GM12878 (cell line): Measurements from ENCODE around the gene RTP3. TPM values are rescaled to one million over a fixed set of nuclear protein-coding genes. Genes with fewer than 3 reads are reported as not detected.
"Not testable (repeated sequence)": the region's sequence is repeated elsewhere in the genome, so short reads cannot be mapped to it uniquely, and the experiment has no call there.

ENCODE experiments used
- ATAC-seq: fragments of 200-7000 bp; cut with Tn5 transposase; 3 replicates; pipeline ENCODE4 v1.9.1; 2020; ENCODE audit warnings: mild to moderate bottlenecking, moderate library complexity
- BruUV-seq: library from RNA; stranded (reverse); fragments of 400-500 nt; replicated peaks from 2 replicates; lab custom pipeline; 2021; lab: Mats Ljungman, UMichigan
- CTCF ChIA-PET: fragments of 300-600 bp; sonication (Branson Sonifier 250); formaldehyde crosslinking; extraction: SDS; loops from one replicate; lab custom pipeline; 2021; ENCODE audit warnings: inconsistent platforms; lab: Yijun Ruan, JAX
- POLR2A ChIA-PET: fragments of 350-600 bp; formaldehyde crosslinking; extraction: SDS; loops from one replicate; lab custom pipeline; 2021; ENCODE audit warnings: inconsistent platforms; lab: Charles Lee
- RAD21 ChIA-PET: fragments of 300-600 bp; sonication (Branson Sonifier 250); formaldehyde crosslinking; loops from one replicate; lab custom pipeline; 2023; ENCODE audit warnings: antibody characterized with exemption; ENCODE audit not compliant: unreplicated experiment; lab: Charles Lee
- SMC1A ChIA-PET: fragments of 300-600 bp; sonication (Branson Sonifier 250); formaldehyde crosslinking; loops from one replicate; lab custom pipeline; 2023; ENCODE audit not compliant: unreplicated experiment, uncharacterized antibody; lab: Charles Lee
- DNase-seq: peaks from one replicate; pipeline ENCODE4 v3.0.0-alpha.2; 2011; ENCODE audit warnings: low read depth, low spot score
- FAIRE-seq: peaks from 3 replicates; lab custom pipeline; 2011; peaks lifted over from hg19 to GRCh38; lab: Jason Lieb, UNC
- H2AFZ ChIP-seq: 2 replicates; pipeline ENCODE4 v1.6.0; 2011; ENCODE audit warnings: low read depth, low read length, control low read depth; ENCODE audit not compliant: control insufficient read depth
- H3K27ac ChIP-seq: 2 replicates; pipeline ENCODE4 v1.5.1; 2011; ENCODE audit warnings: control low read depth; ENCODE audit not compliant: control insufficient read depth, insufficient read depth
- H3K27me3 ChIP-seq, 2 experiments: replicated peaks in 1 of 2; 2 replicates each; pipeline versions ENCODE4 v1.6.0 to v1.6.1; 2011; ENCODE audit warnings: low read length in 1 of 2; ENCODE audit not compliant: control insufficient read depth in 2 of 2, insufficient read depth in 2 of 2
- H3K36me3 ChIP-seq, 2 experiments: 2 replicates each; pipeline ENCODE4 v1.5.1; 2011; ENCODE audit warnings: low read length in 1 of 2; ENCODE audit not compliant: control insufficient read depth in 2 of 2, insufficient read depth in 2 of 2
- H3K4me1 ChIP-seq: 2 replicates; pipeline ENCODE4 v1.6.1; 2011; ENCODE audit warnings: mild to moderate bottlenecking, low read length, moderate library complexity, mixed read lengths; ENCODE audit not compliant: control insufficient read depth, insufficient read depth
- H3K4me2 ChIP-seq: 2 replicates; pipeline ENCODE4 v1.6.0; 2011; ENCODE audit warnings: control low read depth; ENCODE audit not compliant: control insufficient read depth, insufficient read depth
- H3K4me3 ChIP-seq: fragments of 200-600 bp; sonication (generic); 2 replicates; pipeline ENCODE4 v1.5.1; 2016
- H3K79me2 ChIP-seq: 2 replicates; pipeline ENCODE4 v1.6.0; 2011; ENCODE audit warnings: low read length; ENCODE audit not compliant: control insufficient read depth, insufficient read depth
- H3K9ac ChIP-seq: 2 replicates; pipeline ENCODE4 v1.8.0; 2011; ENCODE audit warnings: low read length, control low read depth, mixed read lengths; ENCODE audit not compliant: control insufficient read depth, insufficient read depth
- H3K9me3 ChIP-seq: replicated peaks from 3 replicates; pipeline ENCODE4 v1.5.1; 2011; ENCODE audit warnings: mild to moderate bottlenecking, low read length; ENCODE audit not compliant: control insufficient read depth, insufficient read depth
- H4K20me1 ChIP-seq: 2 replicates; pipeline ENCODE4 v1.6.0; 2011; ENCODE audit not compliant: control insufficient read depth, insufficient read depth
- SPI1 ChIP-seq: IDR thresholded peaks from 2 replicates; pipeline ENCODE4 v1.6.1; 2011; ENCODE audit warnings: low read depth, mild to moderate bottlenecking, low read length, moderate library complexity, borderline replicate concordance; ENCODE audit not compliant: insufficient read depth
- STAT3 ChIP-seq: IDR thresholded peaks from 2 replicates; pipeline ENCODE4 v1.6.1; 2011; ENCODE audit warnings: low read depth, low read length, improper control_type of control experiment
- SUPT20H ChIP-seq: IDR thresholded peaks from 2 replicates; pipeline ENCODE4 v1.6.1; 2011; ENCODE audit warnings: low read depth, mild to moderate bottlenecking, low read length, moderate library complexity, borderline replicate concordance; ENCODE audit not compliant: control insufficient read depth
- WGBS: methylation state at CpG from one replicate; pipeline ENCODE4 v1.1.6; 2016; ENCODE audit warnings: low lambda C conversion rate; ENCODE audit not compliant: insufficient replicate concordance, insufficient coverage; ENCODE audit errors: missing lambda C conversion rate; 5-methylcytosine and 5-hydroxymethylcytosine counted together
- in situ Hi-C: fragments of 300-500 bp; cut with MboI; formaldehyde crosslinking; loops from 9 replicates; pipeline ENCODE4 v1.14.3; 2018; ENCODE audit warnings: mixed read lengths
- intact Hi-C: fragments of 100-400 bp; cut with micrococcal nuclease; formaldehyde crosslinking; loops from one replicate; pipeline ENCODE4 v1.14.2; 2022; ENCODE audit not compliant: unreplicated experiment
- polyA plus RNA-seq, 11 experiments: library from polyadenylated mRNA; depleted of rRNA in 4 of 11; unstranded in 6 of 11; stranded (reverse) in 5 of 11; fragments of >200 nt; fragmentation: Nextera tagmentation in 4 of 11; fragmentation: Illumina TruSeq in 1 of 11; extraction: Ambion mirVana in 4 of 11; extraction: Trizol in 1 of 11; gene quantifications; 1 replicate in 1 of 11; 2 replicates in 10 of 11; pipeline versions ENCODE4 v1.2.1 to v1.2.3, GENCODE V29; 2011 to 2016; ENCODE audit warnings: inconsistent platforms in 2 of 11, missing spikeins in 2 of 11, low read depth in 1 of 11
- total RNA-seq, 4 experiments: library from RNA; depleted of rRNA in 3 of 4; stranded (reverse); fragments of >200 nt in 3 of 4; fragmentation: Illumina TruSeq in 1 of 4; extraction: Trizol in 1 of 4; gene quantifications; 2 replicates each; pipeline versions ENCODE4 v1.2.1 to v1.2.3, GENCODE V29; 2013 to 2021
- TF ChIP-seq, protein P1 (sequence below): IDR thresholded peaks from 2 replicates; pipeline ENCODE4 v1.6.1; 2011; ENCODE audit warnings: borderline replicate concordance, low read depth, mild to moderate bottlenecking, moderate library complexity, mixed read lengths, low read length; ENCODE audit not compliant: insufficient read depth; ENCODE audit errors: extremely low read length

Gene RTP3
- total and polyA plus RNA-seq, 10 of the 15 experiments (the other 5 are each of a cell fraction or from before 2014, with no cell fraction given): 0.06 TPM; not detected in 9

DNA sequence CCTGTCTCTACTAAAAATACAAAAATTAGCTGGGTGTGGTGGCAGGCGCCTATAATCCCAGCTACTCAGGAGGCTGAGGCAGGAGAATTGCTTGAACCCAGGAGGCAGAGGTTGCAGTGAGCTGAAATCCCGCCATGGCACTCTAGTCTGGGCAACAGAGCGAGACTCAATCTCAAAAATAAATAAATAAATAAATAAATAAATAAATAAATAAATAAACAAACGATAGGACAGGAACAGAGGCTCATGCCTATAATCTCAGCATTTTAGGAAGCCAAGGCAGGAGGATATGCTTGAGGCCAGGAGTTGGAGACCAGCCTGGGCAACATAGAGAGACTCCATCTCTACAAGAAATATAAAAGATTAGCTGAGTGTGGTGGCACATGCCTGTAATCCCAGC is 24.4 kb downstream of the RTP3 start:
- H4K20me1 ChIP-seq, BruUV-seq, FAIRE-seq, in situ Hi-C loops, H3K4me3 ChIP-seq, H3K9me3 ChIP-seq, H2AFZ ChIP-seq, DNase-seq, H3K36me3 ChIP-seq, ATAC-seq, H3K9ac ChIP-seq, RAD21 ChIA-PET, H3K27ac ChIP-seq, H3K4me2 ChIP-seq, intact Hi-C loops, H3K27me3 ChIP-seq, H3K79me2 ChIP-seq, H3K4me1 ChIP-seq: not testable (repeated sequence)
- SMC1A ChIA-PET: interaction anchor here (0.7 to 0.8 kb wide), 2 partner anchors 34 to 109 kb away, joined by 3 read pairs; no protein-coding TSS in a partner anchor
- 84% methylated on average over 4 of the region's 4 CpGs for WGBS
- CTCF ChIA-PET: interaction anchor here (0.5 to 1.4 kb wide), 2 partner anchors 33 to 935 kb away, joined by 5 to 7 read pairs; no protein-coding TSS in a partner anchor
- POLR2A ChIA-PET: interaction anchor here (1.1 kb wide), 1 partner anchor 18 kb away, joined by 3 read pairs; no protein-coding TSS in a partner anchor

DNA sequence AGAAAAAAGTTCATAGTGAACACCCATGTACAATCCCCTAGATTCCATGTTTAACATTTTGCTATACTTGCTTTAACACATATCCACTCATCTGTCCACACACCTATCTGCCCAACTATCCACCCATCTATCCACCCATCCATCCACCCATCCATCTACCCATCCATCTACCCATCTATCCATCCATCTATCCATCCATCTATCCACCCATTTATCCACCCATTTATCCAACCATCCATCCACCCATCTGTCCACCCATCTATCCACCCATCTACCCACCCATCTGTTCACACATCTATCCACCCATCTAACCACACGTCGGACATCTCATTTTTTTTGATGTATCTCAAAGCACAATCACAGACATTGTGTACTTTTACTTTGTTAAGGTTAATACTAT is 25.8 kb downstream of the RTP3 start:
- Histone ChIP-seq H3K36me3 (no peaks in the 10 kb centered on the region), H3K4me2 (no peak overlapping the region), H3K4me3 (no peak overlapping the region), H3K9me3 (no peaks in the 10 kb centered on the region), H3K9ac (no peak overlapping the region), H4K20me1 (no peaks in the 10 kb centered on the region), H3K27me3 (no peaks in the 10 kb centered on the region), H3K79me2 (no peaks in the 10 kb centered on the region), H2AFZ (no peak overlapping the region), H3K4me1 (no peaks in the 10 kb centered on the region), H3K27ac (no peak overlapping the region)
- FAIRE-seq: no peak
- intact Hi-C loops: no loop called here
- WGBS: 100% methylated on average over 2 of the region's 2 CpGs
- ChIA-PET SMC1A (no interaction called here), POLR2A (no interaction called here), CTCF (no interaction called here), RAD21 (no interaction called here)
- ATAC-seq: no peak
- no peak for DNase-seq
- BruUV-seq: no TSS peak
- in situ Hi-C loops: no loop called here
- TF ChIP-seq SUPT20H (no peak), SPI1 (no peak), STAT3 (no peak)
- TF ChIP-seq, protein P1, sequence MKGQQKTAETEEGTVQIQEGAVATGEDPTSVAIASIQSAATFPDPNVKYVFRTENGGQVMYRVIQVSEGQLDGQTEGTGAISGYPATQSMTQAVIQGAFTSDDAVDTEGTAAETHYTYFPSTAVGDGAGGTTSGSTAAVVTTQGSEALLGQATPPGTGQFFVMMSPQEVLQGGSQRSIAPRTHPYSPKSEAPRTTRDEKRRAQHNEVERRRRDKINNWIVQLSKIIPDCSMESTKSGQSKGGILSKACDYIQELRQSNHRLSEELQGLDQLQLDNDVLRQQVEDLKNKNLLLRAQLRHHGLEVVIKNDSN: no peak
